Stimulated activated memory B cell treated with anti-CD40 and anti-IgM and Interleukin-4, amounts not matched to agents 10 μg/mL and 1 μg/mL and 100 μg/mL, for 72 hours (primary cell): ENCODE measurements around the gene COX5A.
"Not testable (repeated sequence)": the region's sequence is repeated elsewhere in the genome, so short reads cannot be mapped to it uniquely, and the experiment has no call there.

ENCODE experiments used
- ATAC-seq: fragments of 150-1000 bp; cut with Tn5 transposase; 2 replicates; pipeline ENCODE4 v1.10.0; 2021
- H3K27ac Mint-ChIP-seq: one replicate; pipeline ENCODE4 v1.8.0; 2022; ENCODE audit warnings: mild to moderate bottlenecking, mixed read lengths
- H3K27me3 Mint-ChIP-seq: one replicate; pipeline ENCODE4 v1.8.0; 2022; ENCODE audit warnings: mixed read lengths
- H3K36me3 Mint-ChIP-seq: one replicate; pipeline ENCODE4 v1.8.0; 2022; ENCODE audit warnings: mixed read lengths
- H3K4me1 Mint-ChIP-seq: one replicate; pipeline ENCODE4 v1.8.0; 2022; ENCODE audit warnings: mixed read lengths
- H3K4me3 Mint-ChIP-seq: one replicate; pipeline ENCODE4 v1.8.0; 2022; ENCODE audit warnings: mild to moderate bottlenecking, moderate library complexity, mixed read lengths
- H3K9me3 Mint-ChIP-seq: one replicate; pipeline ENCODE4 v1.8.0; 2022; ENCODE audit warnings: mixed read lengths

Gene COX5A

DNA sequence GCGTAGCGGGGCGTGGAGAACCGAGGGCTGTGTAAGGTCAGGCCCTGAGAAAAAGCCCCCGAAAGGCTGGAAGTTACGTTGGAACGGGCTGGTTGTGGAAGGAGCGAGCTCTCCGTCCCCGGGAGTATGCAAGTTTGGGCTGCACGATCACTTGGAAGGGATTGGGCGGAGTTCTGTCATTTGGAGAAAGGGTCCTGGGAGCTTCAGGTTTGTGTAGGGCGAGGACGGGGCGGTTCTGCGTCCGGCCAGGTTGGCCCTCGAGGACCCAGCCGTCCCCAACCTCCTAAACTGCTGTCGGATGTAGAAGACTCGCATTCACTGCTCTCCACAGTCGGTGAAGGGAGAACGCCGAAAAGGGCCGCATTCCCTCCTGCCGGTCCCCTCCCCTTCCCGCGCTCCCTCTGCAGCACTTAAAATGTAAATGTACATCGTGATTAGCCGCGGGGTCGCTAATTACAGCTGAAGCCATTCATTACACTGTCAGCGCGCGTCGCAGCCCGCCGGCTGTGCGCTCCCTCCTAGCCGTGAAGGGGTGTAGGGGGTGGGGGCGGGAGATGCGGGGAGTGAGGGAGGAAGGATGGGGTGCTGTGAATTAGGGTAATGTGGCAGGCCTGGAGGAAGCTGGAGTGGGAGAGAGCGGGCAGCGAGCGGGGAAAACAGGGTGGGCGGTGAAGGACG is 21.2 kb upstream of the COX5A start:
- Mint-ChIP-seq H3K9me3 (no peaks in the 10 kb centered on the region), H3K27me3 (peaks cover 75% of the 10 kb centered on the region), H3K4me1 (peaks cover 39% of the 10 kb centered on the region), H3K36me3 (no peaks in the 10 kb centered on the region), H3K27ac (no peak overlapping the region), H3K4me3 (no peak overlapping the region)
- no peak for ATAC-seq

GRCh38 chr15:74958320-74958907 is 20.5 kb upstream of the COX5A start:
- Mint-ChIP-seq H3K4me3 (no peak overlapping the region), H3K4me1 (peaks cover 39% of the 10 kb centered on the region), H3K27ac (no peak overlapping the region), H3K9me3 (no peaks in the 10 kb centered on the region), H3K36me3 (no peaks in the 10 kb centered on the region), H3K27me3 (peaks cover 75% of the 10 kb centered on the region)
- ATAC-seq, result no peak

GRCh38 chr15:74957476-74958035 is 19.7 kb upstream of the COX5A start:
- H3K27me3 Mint-ChIP-seq, result peaks cover 67% of the 10 kb centered on the region
- no peak for ATAC-seq
- no peaks in the 10 kb centered on the region for H3K9me3 Mint-ChIP-seq
- H3K27ac Mint-ChIP-seq, result no peak overlapping the region
- H3K36me3 Mint-ChIP-seq, result no peaks in the 10 kb centered on the region
- H3K4me3 Mint-ChIP-seq, result peak overlapping the region; percentile 74
- H3K4me1 Mint-ChIP-seq, result peaks cover 39% of the 10 kb centered on the region

DNA sequence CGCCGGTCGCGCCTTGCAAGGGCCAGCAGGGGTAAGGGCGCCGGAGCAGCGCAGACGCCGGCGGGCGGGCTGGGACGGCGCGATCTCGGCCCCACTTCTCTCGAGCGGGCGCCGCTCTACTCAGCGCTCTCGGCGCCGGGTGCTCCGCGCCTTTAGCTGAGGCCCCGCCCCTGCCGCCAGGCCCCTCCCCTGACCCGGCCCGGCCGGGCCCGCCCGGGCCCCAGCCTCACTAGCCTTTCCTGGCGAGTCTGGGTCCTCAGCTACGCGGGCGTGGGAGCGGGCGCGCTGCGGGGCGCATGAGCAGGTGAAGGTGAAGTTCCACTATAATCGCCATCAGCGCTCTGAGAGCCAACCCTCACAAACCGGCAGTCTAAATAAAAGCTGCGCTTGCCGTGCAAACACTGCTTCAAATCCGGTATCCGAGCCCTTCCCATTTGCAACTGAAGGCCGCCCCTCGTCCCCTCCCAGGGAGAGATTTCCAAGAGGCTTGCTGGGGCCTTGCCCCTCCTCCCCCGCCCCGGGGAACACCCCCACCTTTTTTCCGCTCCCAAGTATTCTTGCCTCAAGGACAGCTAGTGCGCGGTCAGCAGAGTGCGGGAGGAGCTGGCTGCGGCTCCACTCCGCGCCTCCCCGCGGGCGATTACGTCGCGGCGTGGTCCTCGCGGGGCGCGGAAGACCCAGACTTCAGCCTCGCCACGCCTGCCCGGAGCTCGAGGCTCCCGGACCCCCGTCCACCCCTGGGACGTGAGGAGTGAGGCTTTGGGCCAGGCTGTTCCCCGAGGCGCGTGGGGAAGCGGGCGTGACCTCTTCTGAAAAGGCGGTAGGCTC is 19.0 kb upstream of the COX5A start, which contains the start of gene RPP25:
Gene RPP25 (minus strand): TSS at position 125 of the 828 bp plus-strand sequence. CDS start 189 bp downstream, outside the sequence.
- Mint-ChIP-seq H3K4me3 (peak within 1 kb of the TSS; percentile 74), H3K27me3 (peaks cover 60% of the 10 kb centered on the region), H3K27ac (no peak within 1 kb of the TSS), H3K9me3 (no peaks in the 10 kb centered on the region), H3K4me1 (peaks cover 39% of the 10 kb centered on the region), H3K36me3 (no peaks in the 10 kb centered on the region)
- peak; percentile 94 for ATAC-seq

DNA sequence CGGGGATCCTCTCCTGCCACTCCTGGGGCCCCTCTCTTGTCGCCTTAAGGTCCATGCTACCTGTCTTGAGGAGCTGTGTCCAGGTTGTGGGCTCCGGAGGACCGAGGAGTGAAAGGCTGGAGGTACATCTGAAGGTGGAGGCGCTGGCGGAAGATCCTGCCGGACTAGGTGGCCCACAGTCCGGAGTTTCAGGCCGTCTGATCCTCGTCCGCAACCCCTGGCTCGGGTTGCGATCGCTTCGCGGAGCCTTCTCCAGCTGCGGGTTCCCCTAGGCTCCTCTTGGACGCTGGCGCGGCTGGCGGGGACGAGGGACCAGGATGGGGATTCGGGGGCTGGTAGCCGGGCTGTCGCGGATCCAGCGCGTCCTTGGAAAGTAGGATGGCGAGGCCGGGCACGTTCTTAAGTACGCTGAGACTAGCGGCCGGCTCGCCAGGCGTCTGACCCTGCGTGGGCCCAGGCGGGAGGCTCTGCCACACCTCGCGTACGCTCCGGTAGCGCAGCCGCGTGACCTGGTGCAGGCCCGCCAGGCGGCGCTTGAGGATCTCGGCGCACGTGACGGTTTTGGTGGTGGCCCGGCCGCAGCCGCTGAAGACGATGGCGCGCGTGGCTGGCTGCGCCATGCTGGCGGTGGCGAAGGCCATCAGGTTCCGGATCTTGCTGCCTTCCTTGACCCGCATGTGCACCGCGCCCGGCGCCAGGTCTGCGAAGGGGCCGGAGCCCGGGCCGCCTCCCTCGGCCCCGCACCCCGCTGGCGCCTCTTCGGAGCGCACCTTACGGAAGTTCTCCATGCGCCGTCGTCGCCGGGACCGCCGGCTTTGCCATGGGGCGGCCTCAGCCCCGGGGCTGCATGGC is 18.1 kb upstream of the COX5A start:
- no peaks in the 10 kb centered on the region for H3K9me3 Mint-ChIP-seq
- H3K36me3 Mint-ChIP-seq, result no peaks in the 10 kb centered on the region
- H3K27me3 Mint-ChIP-seq, result peaks cover 52% of the 10 kb centered on the region
- peak overlapping the region; percentile 60 for H3K4me3 Mint-ChIP-seq
- no peak overlapping the region for H3K27ac Mint-ChIP-seq
- peak; percentile 74 for ATAC-seq
- H3K4me1 Mint-ChIP-seq, result peaks cover 39% of the 10 kb centered on the region

GRCh38 chr15:74955017-74955416 is 17.1 kb upstream of the COX5A start:
- H3K9me3 Mint-ChIP-seq, result no peaks in the 10 kb centered on the region

GRCh38 chr15:74954515-74954914 is 16.6 kb upstream of the COX5A start:
- Mint-ChIP-seq H3K27me3 (peaks cover 39% of the 10 kb centered on the region), H3K27ac (no peak overlapping the region), H3K9me3 (no peaks in the 10 kb centered on the region), H3K4me3 (no peak overlapping the region), H3K36me3 (no peaks in the 10 kb centered on the region), H3K4me1 (peaks cover 36% of the 10 kb centered on the region)
- ATAC-seq, result no peak

More at GRCh38 chr15:74955017-74955416, 17.1 kb upstream of the COX5A start:
- peaks cover 39% of the 10 kb centered on the region for H3K4me1 Mint-ChIP-seq
- H3K4me3 Mint-ChIP-seq, result peak overlapping the region; percentile 10
- ATAC-seq, result no peak
- peaks cover 44% of the 10 kb centered on the region for H3K27me3 Mint-ChIP-seq
- H3K36me3 Mint-ChIP-seq, result no peaks in the 10 kb centered on the region
- no peak overlapping the region for H3K27ac Mint-ChIP-seq

- Mint-ChIP-seq H3K4me3 (no peak overlapping the region), H3K9me3 (no peaks in the 10 kb centered on the region), H3K27ac (no peak overlapping the region), H3K4me1 (peaks cover 13% of the 10 kb centered on the region), H3K36me3 (no peaks in the 10 kb centered on the region), H3K27me3 (peaks cover 12% of the 10 kb centered on the region)
- ATAC-seq, result no peak
Measured at GRCh38 chr15:74951006-74951405, 13.1 kb upstream of the COX5A start.

- Mint-ChIP-seq H3K36me3 (no peaks in the 10 kb centered on the region), H3K4me1 (peaks cover 6% of the 10 kb centered on the region), H3K4me3 (no peak overlapping the region), H3K27me3 (peaks cover 7% of the 10 kb centered on the region), H3K9me3 (no peaks in the 10 kb centered on the region), H3K27ac (no peak overlapping the region)
- ATAC-seq, result peak; percentile 75
Measured at GRCh38 chr15:74950078-74950908, 12.4 kb upstream of the COX5A start.

GRCh38 chr15:74937272-74937589 is 642 bp downstream of the COX5A start:
- Mint-ChIP-seq H3K9me3 (no peaks in the 10 kb centered on the region), H3K27ac (peak overlapping the region; percentile 88), H3K4me3 (peak overlapping the region; percentile 88), H3K27me3 (no peaks in the 10 kb centered on the region), H3K36me3 (peaks cover 5% of the 10 kb centered on the region), H3K4me1 (peaks cover 28% of the 10 kb centered on the region)
- no peak for ATAC-seq

GRCh38 chr15:74935193-74935592 is 2.7 kb downstream of the COX5A start:
- peaks cover 12% of the 10 kb centered on the region for H3K36me3 Mint-ChIP-seq
- ATAC-seq, H3K27me3 Mint-ChIP-seq, H3K9me3 Mint-ChIP-seq: not testable (repeated sequence)
- H3K4me1 Mint-ChIP-seq, result peaks cover 28% of the 10 kb centered on the region
- H3K27ac Mint-ChIP-seq, result peak overlapping the region; percentile 47
- peak overlapping the region; percentile 33 for H3K4me3 Mint-ChIP-seq

GRCh38 chr15:74933573-74933972 is 4.3 kb downstream of the COX5A start:
- H3K27ac Mint-ChIP-seq, result no peak overlapping the region
- no peaks in the 10 kb centered on the region for H3K27me3 Mint-ChIP-seq
- peaks cover 28% of the 10 kb centered on the region for H3K4me1 Mint-ChIP-seq
- H3K36me3 Mint-ChIP-seq, result peaks cover 12% of the 10 kb centered on the region
- H3K4me3 Mint-ChIP-seq, result no peak overlapping the region
- H3K9me3 Mint-ChIP-seq, result no peaks in the 10 kb centered on the region
- ATAC-seq, result no peak

DNA sequence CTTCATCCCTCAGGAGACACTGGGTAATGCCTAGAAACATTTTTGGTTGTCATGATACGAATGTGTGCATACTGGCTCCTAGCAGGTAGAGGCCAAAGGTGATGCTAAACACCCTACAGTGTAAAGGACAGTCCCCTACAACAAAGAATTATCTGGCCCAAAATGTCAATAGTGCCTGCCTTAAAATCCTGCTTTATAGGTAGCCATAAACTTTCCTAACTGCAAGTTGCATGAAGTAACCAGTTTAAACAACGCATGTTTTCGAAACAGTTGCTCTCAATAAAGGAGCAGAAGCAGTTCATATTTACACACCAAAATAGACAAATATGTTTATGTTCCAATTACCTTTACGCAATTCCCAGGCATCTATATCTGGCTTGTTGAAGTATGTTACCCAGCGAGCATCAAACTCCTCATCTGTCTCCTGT is 9.1 kb downstream of the COX5A start:
- no peaks in the 10 kb centered on the region for H3K9me3 Mint-ChIP-seq

GRCh38 chr15:74924525-74924924 is 13.3 kb downstream of the COX5A start:
- no peaks in the 10 kb centered on the region for H3K27me3 Mint-ChIP-seq
- H3K4me3 Mint-ChIP-seq, result no peak overlapping the region
- H3K27ac Mint-ChIP-seq, result no peak overlapping the region
- H3K9me3 Mint-ChIP-seq, result no peaks in the 10 kb centered on the region
- H3K4me1 Mint-ChIP-seq, result no peaks in the 10 kb centered on the region
- H3K36me3 Mint-ChIP-seq, result peaks cover 34% of the 10 kb centered on the region
- ATAC-seq, result no peak

More for the DNA sequence above, 9.1 kb downstream of the COX5A start:
- ATAC-seq, result no peak
- peaks cover 13% of the 10 kb centered on the region for H3K36me3 Mint-ChIP-seq
- H3K4me1 Mint-ChIP-seq, result peaks cover 6% of the 10 kb centered on the region
- H3K27ac Mint-ChIP-seq, result no peak overlapping the region
- no peak overlapping the region for H3K4me3 Mint-ChIP-seq
- no peaks in the 10 kb centered on the region for H3K27me3 Mint-ChIP-seq
